ENCODE data around the gene SPTSSB.

GRCh38 chr3:161325059-161325458, 46.3 kb downstream of the SPTSSB start:
- TF ChIP-seq POLR2A (IDR thresholded peaks at IDR 0.05; ENCODE audit: low read length) = no peak
- no peak for TF ChIP-seq GATA1 (IDR thresholded peaks at IDR 0.05; ENCODE audit: low read depth, low read length)
